Large intestine (tissue), 3 donors: ENCODE results near the gene KIAA0513. TPM values are rescaled to one million over a fixed set of nuclear protein-coding genes. Genes with fewer than 3 reads are reported as not detected.
A peak's percentile ranks its signal among the peaks of the same experiment; 100 is the strongest.

Experiments used
- DNase-seq, 2 donors: peaks; one replicate each; pipeline versions ENCODE4 v3.0.0 to v3.0.0-alpha.2; 2013
- H3K27ac ChIP-seq: one replicate; pipeline ENCODE4 v1.5.1; 2013; ENCODE audit warnings: low read length
- H3K27me3 ChIP-seq: 2 replicates; pipeline ENCODE4 v1.6.1; 2013; ENCODE audit warnings: low read length; ENCODE audit not compliant: control insufficient read depth, insufficient read depth
- H3K36me3 ChIP-seq: 2 replicates; pipeline ENCODE4 v1.6.1; 2013; ENCODE audit warnings: low read length; ENCODE audit not compliant: control insufficient read depth, insufficient read depth
- H3K4me1 ChIP-seq: one replicate; pipeline ENCODE4 v1.6.1; 2013; ENCODE audit warnings: low read length; ENCODE audit not compliant: control insufficient read depth, insufficient read depth
- H3K4me3 ChIP-seq: one replicate; pipeline ENCODE4 v1.5.1; 2013; ENCODE audit warnings: low read length
- H3K9me3 ChIP-seq: one replicate; pipeline ENCODE4 v1.6.1; 2013; ENCODE audit warnings: mild to moderate bottlenecking, low read depth, low read length, moderate library complexity; ENCODE audit not compliant: control insufficient read depth
- WGBS: methylation state at CpG from one replicate; pipeline ENCODE4 v1.1.5; 2013; ENCODE audit warnings: low lambda C conversion rate; ENCODE audit not compliant: insufficient coverage; 5-methylcytosine and 5-hydroxymethylcytosine counted together
- polyA plus RNA-seq: library from polyadenylated mRNA; unstranded; fragments of 120-200 nt; gene quantifications from one replicate; pipeline ENCODE4 v1.2.1, GENCODE V29; 2013

Gene KIAA0513
- polyA plus RNA-seq, 1 donor, result 4.7 TPM

DNA sequence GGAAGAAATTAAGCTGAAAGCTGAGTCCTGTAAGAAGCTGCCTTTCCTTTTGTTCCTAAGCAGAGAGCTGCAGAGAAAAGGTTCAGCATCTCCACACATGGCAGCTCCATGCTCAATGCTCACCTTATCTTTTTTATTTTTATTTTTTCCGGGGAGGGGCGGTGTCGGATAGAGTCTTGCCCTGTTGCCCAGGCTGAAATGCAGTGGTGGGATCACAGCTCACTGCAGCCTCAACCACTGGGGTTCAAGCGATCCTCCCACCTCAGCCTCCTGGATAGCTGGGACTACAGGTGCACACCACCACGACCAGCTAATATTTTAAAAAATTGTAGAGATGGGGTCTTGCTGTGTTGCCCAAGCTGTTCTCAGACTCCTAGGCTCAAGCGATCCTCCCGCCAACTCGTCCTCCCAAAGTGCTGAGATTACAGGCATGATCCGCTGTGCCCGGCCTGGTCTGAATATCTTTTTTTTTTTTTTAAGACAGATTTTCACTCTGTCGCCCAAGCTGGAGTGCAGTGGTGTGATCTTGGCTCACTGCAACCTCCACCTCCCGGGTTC lies 112.9 kb downstream of the KIAA0513 start:
- no CpG with 5 or more reads among the region's 12 CpGs for WGBS
- Histone ChIP-seq H3K27me3 (no peaks in the 10 kb centered on the region), H3K27ac (peak overlapping the region; percentile 29), H3K36me3 (no peaks in the 10 kb centered on the region), H3K4me3 (no peak overlapping the region), H3K9me3 (peaks cover 4% of the 10 kb centered on the region), H3K4me1 (peaks cover 37% of the 10 kb centered on the region)
- no peak for DNase-seq

GRCh38 chr16:85141491-85142128 lies 114.0 kb downstream of the KIAA0513 start:
- WGBS, result no CpG with 5 or more reads among the region's 17 CpGs

GRCh38 chr16:85142129-85142513 lies 114.5 kb downstream of the KIAA0513 start:
- H3K27ac ChIP-seq, result no peak overlapping the region
- WGBS, result no CpG with 5 or more reads among the region's 7 CpGs
- DNase-seq, result no peak
- H3K36me3 ChIP-seq, result no peaks in the 10 kb centered on the region
- H3K4me1 ChIP-seq, result peaks cover 32% of the 10 kb centered on the region
- no peak overlapping the region for H3K4me3 ChIP-seq
- no peaks in the 10 kb centered on the region for H3K27me3 ChIP-seq
- peaks cover 4% of the 10 kb centered on the region for H3K9me3 ChIP-seq

More at GRCh38 chr16:85141491-85142128, 114.0 kb downstream of the KIAA0513 start:
- Histone ChIP-seq H3K4me1 (peaks cover 34% of the 10 kb centered on the region), H3K36me3 (no peaks in the 10 kb centered on the region), H3K4me3 (no peak overlapping the region), H3K27ac (no peak overlapping the region), H3K27me3 (no peaks in the 10 kb centered on the region), H3K9me3 (peaks cover 4% of the 10 kb centered on the region)
- no peak for DNase-seq

DNA sequence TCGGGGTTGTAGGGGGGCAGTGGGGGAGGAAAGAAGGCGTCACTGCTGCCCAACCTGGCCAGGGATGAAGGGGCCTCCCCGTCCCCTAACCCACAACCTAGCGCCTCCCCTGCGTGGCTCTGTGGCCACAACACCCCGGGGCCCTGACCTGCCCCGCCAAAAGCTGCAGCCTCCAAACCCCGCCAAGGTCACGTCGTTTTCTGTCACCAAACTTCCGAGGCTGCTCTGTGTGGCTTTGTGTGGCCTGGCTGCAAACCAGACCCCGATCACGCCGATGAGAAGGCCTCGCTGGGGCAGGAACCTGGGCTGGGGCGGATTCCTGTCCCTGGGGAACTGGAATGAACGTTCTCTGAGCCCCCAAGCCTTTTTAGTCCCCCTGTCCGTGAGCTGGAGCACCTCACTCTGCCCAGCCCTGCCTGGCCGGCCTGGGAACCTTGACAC lies 115.2 kb downstream of the KIAA0513 start:
- DNase-seq, result no peak
- Histone ChIP-seq H3K27me3 (no peaks in the 10 kb centered on the region), H3K27ac (no peak overlapping the region), H3K36me3 (no peaks in the 10 kb centered on the region), H3K9me3 (peaks cover 4% of the 10 kb centered on the region), H3K4me1 (peaks cover 30% of the 10 kb centered on the region), H3K4me3 (no peak overlapping the region)
- WGBS, result no CpG with 5 or more reads among the region's 19 CpGs

Other genes with a start within 250 kb of the KIAA0513 start
- gene CRISPLD2, start 207.8 kb upstream of the KIAA0513 start, polyA plus RNA-seq, result 8.8 TPM
- gene ZDHHC7, start 16.3 kb upstream of the KIAA0513 start, polyA plus RNA-seq, result 49.8 TPM
- 0.30 TPM for gene CIBAR2, start 84.7 kb downstream of the KIAA0513 start, polyA plus RNA-seq